ENCODE measurements around the gene NFKBIZ. TPM values are rescaled to one million over a fixed set of nuclear protein-coding genes. Genes with fewer than 3 reads are reported as not detected.

The NFKBIZ gene
- total and polyA plus RNA-seq, 2 donors = 7.7 to 13.7 TPM

GRCh38 chr3:101819649-101820206 lies 29.6 kb upstream of the NFKBIZ start:
- Histone ChIP-seq H3K9me3 (ENCODE audit: control insufficient read depth in 2 of 2, insufficient read depth in 1 of 2, low read length in 1 of 2) (no peaks in the 10 kb centered on the region), H3K36me3 (ENCODE audit: control insufficient read depth in 2 of 2, insufficient read depth in 2 of 2, low read length in 1 of 2) (peaks cover 14 to 35% of the 10 kb centered on the region in 2 donors), H3K4me3 (ENCODE audit: low read length in 2 of 2) (no peak overlapping the region), H3K27me3 (ENCODE audit: control insufficient read depth in 2 of 2, insufficient read depth in 1 of 2, low read length in 1 of 2) (no peaks in the 10 kb centered on the region), H3K4me1 (ENCODE audit: control insufficient read depth in 2 of 2, insufficient read depth in 2 of 2, low read length in 2 of 2) (no peaks in the 10 kb centered on the region), H3K27ac (ENCODE audit: low read depth in 1 of 2, low read length in 1 of 2) (no peak overlapping the region)
- WGBS = 95% methylated on average over 2 of the region's 2 CpGs
- DNase-seq (ENCODE audit: low read depth in 6 of 9, low spot score in 9 of 9) = no peak

DNA sequence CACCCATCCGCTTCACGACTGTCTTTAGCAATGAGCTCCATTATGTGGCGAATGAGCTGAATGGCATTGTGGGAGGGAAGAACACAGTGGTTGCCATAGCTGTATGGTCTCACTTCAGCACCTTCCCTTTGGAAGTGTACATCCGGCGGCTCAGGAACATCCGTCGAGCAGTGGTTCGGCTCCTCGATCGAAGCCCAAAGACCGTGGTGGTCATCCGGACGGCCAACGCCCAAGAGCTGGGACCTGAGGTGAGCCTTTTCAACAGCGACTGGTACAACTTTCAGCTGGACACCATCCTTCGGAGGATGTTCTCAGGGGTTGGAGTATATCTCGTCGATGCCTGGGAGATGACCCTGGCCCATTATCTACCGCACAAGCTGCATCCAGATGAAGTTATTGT lies 27.8 kb upstream of the NFKBIZ start:
- Histone ChIP-seq H3K27ac (ENCODE audit: low read depth in 1 of 2, low read length in 1 of 2) (no peak overlapping the region), H3K36me3 (ENCODE audit: control insufficient read depth in 2 of 2, insufficient read depth in 2 of 2, low read length in 1 of 2) (peaks cover 14 to 34% of the 10 kb centered on the region in 2 donors), H3K4me3 (ENCODE audit: low read length in 2 of 2) (no peak overlapping the region), H3K27me3 (ENCODE audit: control insufficient read depth in 2 of 2, insufficient read depth in 1 of 2, low read length in 1 of 2) (no peaks in the 10 kb centered on the region), H3K9me3 (ENCODE audit: control insufficient read depth in 2 of 2, insufficient read depth in 1 of 2, low read length in 1 of 2) (no peaks in the 10 kb centered on the region), H3K4me1 (ENCODE audit: control insufficient read depth in 2 of 2, insufficient read depth in 2 of 2, low read length in 2 of 2) (no peaks in the 10 kb centered on the region)
- 99% methylated on average over 19 of the region's 19 CpGs for WGBS
- DNase-seq (ENCODE audit: low read depth in 6 of 9, low spot score in 9 of 9) = no peak

DNA sequence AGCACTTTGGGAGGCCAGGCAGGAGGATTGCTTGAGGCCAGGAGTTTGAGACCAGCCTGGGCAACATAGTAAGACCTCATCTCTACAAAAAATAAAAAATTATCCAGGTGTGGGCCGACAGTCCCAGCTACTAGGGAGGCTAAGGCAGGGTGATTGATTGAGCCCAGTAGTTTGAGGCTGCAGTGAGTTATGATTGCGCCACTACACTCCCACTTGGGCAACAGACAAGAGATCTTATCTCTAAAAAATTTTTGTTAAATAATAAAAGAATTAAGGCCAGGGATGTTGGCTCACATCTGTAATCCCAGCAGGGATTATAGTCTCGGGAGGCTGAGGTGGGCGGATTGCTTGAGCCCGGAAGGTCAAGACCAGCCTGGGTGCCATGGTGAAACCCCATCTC lies 25.8 kb upstream of the NFKBIZ start:
- Histone ChIP-seq H3K4me1 (ENCODE audit: control insufficient read depth in 2 of 2, insufficient read depth in 2 of 2, low read length in 2 of 2) (peaks cover 0 to 6% of the 10 kb centered on the region in 2 donors), H3K27me3 (ENCODE audit: control insufficient read depth in 2 of 2, insufficient read depth in 1 of 2, low read length in 1 of 2) (no peaks in the 10 kb centered on the region), H3K36me3 (ENCODE audit: control insufficient read depth in 2 of 2, insufficient read depth in 2 of 2, low read length in 1 of 2) (peaks cover 7 to 20% of the 10 kb centered on the region in 2 donors), H3K4me3 (ENCODE audit: low read length in 2 of 2) (no peak overlapping the region), H3K9me3 (ENCODE audit: control insufficient read depth in 2 of 2, insufficient read depth in 1 of 2, low read length in 1 of 2) (no peaks in the 10 kb centered on the region), H3K27ac (ENCODE audit: low read depth in 1 of 2, low read length in 1 of 2) (no peak overlapping the region)
- WGBS = 94% methylated on average over 5 of the region's 5 CpGs
- no peak for DNase-seq (ENCODE audit: low read depth in 6 of 9, low spot score in 9 of 9)

- no peaks in the 10 kb centered on the region for H3K27me3 ChIP-seq (ENCODE audit: control insufficient read depth in 2 of 2, insufficient read depth in 1 of 2, low read length in 1 of 2)
- DNase-seq (ENCODE audit: low read depth in 6 of 9, low spot score in 9 of 9) = no peak
- H3K9me3 ChIP-seq (ENCODE audit: control insufficient read depth in 2 of 2, insufficient read depth in 1 of 2, low read length in 1 of 2) = no peaks in the 10 kb centered on the region
- 73% methylated on average over 3 of the region's 3 CpGs for WGBS
- no peak overlapping the region for H3K4me3 ChIP-seq (ENCODE audit: low read length in 2 of 2)
- H3K4me1 ChIP-seq (ENCODE audit: control insufficient read depth in 2 of 2, insufficient read depth in 2 of 2, low read length in 2 of 2) = peaks cover 0 to 9% of the 10 kb centered on the region in 2 donors
- H3K36me3 ChIP-seq (ENCODE audit: control insufficient read depth in 2 of 2, insufficient read depth in 2 of 2, low read length in 1 of 2) = peaks cover 7 to 13% of the 10 kb centered on the region in 2 donors
- H3K27ac ChIP-seq (ENCODE audit: low read depth in 1 of 2, low read length in 1 of 2) = no peak overlapping the region
These were observed 24.6 kb upstream of the NFKBIZ start for GRCh38 chr3:101824702-101825101.

GRCh38 chr3:101825904-101826445 lies 23.3 kb upstream of the NFKBIZ start:
- H3K27ac ChIP-seq (ENCODE audit: low read depth in 1 of 2, low read length in 1 of 2) = peak overlapping the region in 1 of 2 donors; percentile 23

DNA sequence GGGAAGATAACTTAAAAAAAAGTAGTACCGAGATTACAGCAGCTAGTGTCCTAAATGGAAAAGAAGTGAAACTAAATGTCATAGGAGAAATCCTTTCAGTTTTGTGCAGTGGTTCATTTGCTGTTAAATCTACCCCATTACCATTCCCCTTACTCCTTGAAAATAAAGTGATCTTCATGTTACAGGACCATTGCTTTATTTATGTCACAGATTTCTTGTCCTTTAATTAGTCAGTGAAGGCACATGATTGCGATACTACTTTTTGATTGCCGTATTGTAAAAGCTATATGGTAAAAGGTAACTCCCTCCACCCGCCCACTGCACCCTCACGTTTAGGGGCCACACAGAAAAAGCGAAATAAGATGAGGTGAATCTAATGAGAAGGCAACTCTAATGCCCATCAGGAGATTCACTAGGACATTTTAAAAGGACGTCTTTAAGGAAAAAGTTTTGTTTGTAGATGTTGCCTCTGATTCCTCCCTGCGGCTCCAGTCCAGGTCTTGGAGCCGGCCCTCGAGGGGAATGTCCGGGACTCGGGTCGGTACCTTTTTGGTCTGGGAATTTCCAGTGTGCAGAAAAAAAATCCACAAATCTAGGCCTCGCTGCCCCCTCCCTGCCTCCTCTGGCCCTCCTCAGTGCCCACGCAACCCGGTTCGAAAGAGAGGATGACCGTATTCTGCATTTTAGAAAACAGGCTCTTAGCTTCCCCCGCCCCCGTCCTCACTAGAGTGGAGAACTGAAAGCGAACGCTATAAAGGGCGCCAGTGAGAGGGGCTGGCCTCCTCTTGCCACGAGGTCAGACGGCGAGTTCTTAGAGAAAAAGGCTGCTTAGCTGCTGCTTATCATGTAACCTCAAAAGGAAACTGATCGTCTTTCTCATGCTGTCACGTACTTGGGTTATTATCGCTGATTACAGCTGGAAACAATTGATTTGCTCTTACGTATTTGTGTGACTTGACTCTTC lies 21.8 kb upstream of the NFKBIZ start:
- peaks cover 0 to 9% of the 10 kb centered on the region in 2 donors for H3K4me1 ChIP-seq (ENCODE audit: control insufficient read depth in 2 of 2, insufficient read depth in 2 of 2, low read length in 2 of 2)
- no peaks in the 10 kb centered on the region for H3K36me3 ChIP-seq (ENCODE audit: control insufficient read depth in 2 of 2, insufficient read depth in 2 of 2, low read length in 1 of 2)
- 2% methylated on average over 30 of the region's 30 CpGs for WGBS
- no peaks in the 10 kb centered on the region for H3K27me3 ChIP-seq (ENCODE audit: control insufficient read depth in 2 of 2, insufficient read depth in 1 of 2, low read length in 1 of 2)
- H3K27ac ChIP-seq (ENCODE audit: low read depth in 1 of 2, low read length in 1 of 2) = peak overlapping the region; percentile 80 to 85
- DNase-seq (ENCODE audit: low read depth in 6 of 9, low spot score in 9 of 9) = peak in 5 of 9 donors; percentile 34 to 80 (median 57)
- H3K4me3 ChIP-seq (ENCODE audit: low read length in 2 of 2) = peak overlapping the region; percentile 58 to 69
- H3K9me3 ChIP-seq (ENCODE audit: control insufficient read depth in 2 of 2, insufficient read depth in 1 of 2, low read length in 1 of 2) = no peaks in the 10 kb centered on the region

More at GRCh38 chr3:101825904-101826445, 23.3 kb upstream of the NFKBIZ start:
- Histone ChIP-seq H3K36me3 (ENCODE audit: control insufficient read depth in 2 of 2, insufficient read depth in 2 of 2, low read length in 1 of 2) (peaks cover 7 to 12% of the 10 kb centered on the region in 2 donors), H3K4me1 (ENCODE audit: control insufficient read depth in 2 of 2, insufficient read depth in 2 of 2, low read length in 2 of 2) (peaks cover 0 to 9% of the 10 kb centered on the region in 2 donors), H3K27me3 (ENCODE audit: control insufficient read depth in 2 of 2, insufficient read depth in 1 of 2, low read length in 1 of 2) (no peaks in the 10 kb centered on the region), H3K4me3 (ENCODE audit: low read length in 2 of 2) (no peak overlapping the region), H3K9me3 (ENCODE audit: control insufficient read depth in 2 of 2, insufficient read depth in 1 of 2, low read length in 1 of 2) (no peaks in the 10 kb centered on the region)
- WGBS = 96% methylated on average over 2 of the region's 2 CpGs
- no peak for DNase-seq (ENCODE audit: low read depth in 6 of 9, low spot score in 9 of 9)

- Histone ChIP-seq H3K9me3 (ENCODE audit: control insufficient read depth in 2 of 2, insufficient read depth in 1 of 2, low read length in 1 of 2) (no peaks in the 10 kb centered on the region), H3K36me3 (ENCODE audit: control insufficient read depth in 2 of 2, insufficient read depth in 2 of 2, low read length in 1 of 2) (no peaks in the 10 kb centered on the region), H3K4me3 (ENCODE audit: low read length in 2 of 2) (peak overlapping the region; percentile 58 to 69), H3K27ac (ENCODE audit: low read depth in 1 of 2, low read length in 1 of 2) (peak overlapping the region in 1 of 2 donors; percentile 85), H3K27me3 (ENCODE audit: control insufficient read depth in 2 of 2, insufficient read depth in 1 of 2, low read length in 1 of 2) (no peaks in the 10 kb centered on the region), H3K4me1 (ENCODE audit: control insufficient read depth in 2 of 2, insufficient read depth in 2 of 2, low read length in 2 of 2) (peaks cover 0 to 9% of the 10 kb centered on the region in 2 donors)
- no peak for DNase-seq (ENCODE audit: low read depth in 6 of 9, low spot score in 9 of 9)
- WGBS = 33% methylated on average over 3 of the region's 3 CpGs
These were observed 21.0 kb upstream of the NFKBIZ start for GRCh38 chr3:101828276-101828675.

DNA sequence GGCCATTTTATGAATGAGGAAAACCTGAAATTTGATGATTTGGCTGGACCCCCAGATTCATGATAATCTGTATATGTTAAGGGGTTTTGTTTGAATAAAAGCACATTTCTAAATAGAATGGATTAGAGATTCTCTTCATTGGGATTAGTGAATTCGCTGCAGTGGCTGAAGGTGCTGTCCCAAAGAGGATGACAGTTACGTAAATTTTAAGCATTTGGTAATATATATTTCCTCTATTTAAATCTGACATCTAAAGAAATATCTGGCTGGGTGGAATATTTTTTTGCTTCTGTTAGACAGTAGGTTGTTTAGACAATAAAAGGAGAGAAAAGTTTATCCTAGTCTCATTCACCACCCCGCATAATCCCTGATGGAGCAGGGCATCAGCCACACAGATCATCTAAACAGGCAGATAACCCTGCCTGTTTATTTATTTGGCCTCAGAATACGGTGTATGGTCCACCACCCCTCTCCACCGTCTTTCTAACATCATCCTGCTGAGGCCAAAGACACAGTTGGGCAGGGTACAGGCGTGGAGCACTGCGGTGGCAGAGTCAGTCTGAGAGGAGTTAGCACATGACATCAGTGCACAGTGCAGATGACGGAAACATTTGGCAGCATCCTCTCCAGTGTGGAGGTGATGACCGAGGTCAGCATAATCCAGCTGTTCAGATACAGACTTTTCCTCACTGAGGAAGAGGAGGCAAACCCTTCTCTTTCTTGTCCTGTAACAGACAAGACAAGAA lies 20.4 kb upstream of the NFKBIZ start:
- peak overlapping the region in 1 of 2 donors; percentile 85 for H3K27ac ChIP-seq (ENCODE audit: low read depth in 1 of 2, low read length in 1 of 2)
- H3K36me3 ChIP-seq (ENCODE audit: control insufficient read depth in 2 of 2, insufficient read depth in 2 of 2, low read length in 1 of 2) = no peaks in the 10 kb centered on the region
- no peaks in the 10 kb centered on the region for H3K27me3 ChIP-seq (ENCODE audit: control insufficient read depth in 2 of 2, insufficient read depth in 1 of 2, low read length in 1 of 2)
- WGBS = 60% methylated on average over 9 of the region's 9 CpGs
- DNase-seq (ENCODE audit: low read depth in 6 of 9, low spot score in 9 of 9) = no peak
- H3K4me1 ChIP-seq (ENCODE audit: control insufficient read depth in 2 of 2, insufficient read depth in 2 of 2, low read length in 2 of 2) = peaks cover 0 to 9% of the 10 kb centered on the region in 2 donors
- H3K4me3 ChIP-seq (ENCODE audit: low read length in 2 of 2) = peak overlapping the region in 1 of 2 donors; percentile 11
- H3K9me3 ChIP-seq (ENCODE audit: control insufficient read depth in 2 of 2, insufficient read depth in 1 of 2, low read length in 1 of 2) = no peaks in the 10 kb centered on the region

All from thymus (tissue), 11 donors.